Tibial nerve (tissue), 3 donors: Measurements from ENCODE around the gene DNM3.

Experiments used
- EP300 ChIP-seq, 2 donors: sonication (generic); formaldehyde crosslinking; IDR thresholded peaks; one replicate each; pipeline ENCODE4 v1.6.1; 2017; ENCODE audit warnings: antibody characterized with exemption in 2 of 2, mild to moderate bottlenecking in 1 of 2
- POLR2A ChIP-seq, 2 donors: fragments of 450-650 bp; IDR thresholded peaks; one replicate each; pipeline ENCODE4 v1.6.1; 2017; ENCODE audit warnings: antibody characterized with exemption in 2 of 2, mild to moderate bottlenecking in 2 of 2, moderate library complexity in 2 of 2

DNA sequence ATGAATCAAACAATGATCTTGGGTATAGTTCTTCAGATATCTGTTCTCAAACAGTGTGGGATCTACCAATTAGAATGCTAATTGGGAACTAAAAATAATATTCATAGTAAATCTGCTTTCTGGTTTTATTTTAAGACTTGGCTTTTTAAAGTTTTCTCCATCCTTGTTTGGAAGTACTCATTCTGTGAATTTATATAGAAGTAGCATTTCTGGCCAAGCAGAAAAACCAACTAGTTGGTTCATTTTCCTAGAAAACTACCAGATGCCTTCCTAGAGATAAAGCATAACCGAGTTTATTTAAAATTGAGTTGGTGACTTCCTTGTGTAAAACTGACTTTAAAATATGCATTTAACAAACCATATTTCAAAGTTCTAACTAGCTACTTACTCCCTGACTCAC is 48.8 kb downstream of the DNM3 start:
- TF ChIP-seq EP300 (IDR thresholded peaks at IDR 0.05) (no peak), POLR2A (IDR thresholded peaks at IDR 0.05) (no peak)
